ENCODE data around the gene DVL3.

DNA sequence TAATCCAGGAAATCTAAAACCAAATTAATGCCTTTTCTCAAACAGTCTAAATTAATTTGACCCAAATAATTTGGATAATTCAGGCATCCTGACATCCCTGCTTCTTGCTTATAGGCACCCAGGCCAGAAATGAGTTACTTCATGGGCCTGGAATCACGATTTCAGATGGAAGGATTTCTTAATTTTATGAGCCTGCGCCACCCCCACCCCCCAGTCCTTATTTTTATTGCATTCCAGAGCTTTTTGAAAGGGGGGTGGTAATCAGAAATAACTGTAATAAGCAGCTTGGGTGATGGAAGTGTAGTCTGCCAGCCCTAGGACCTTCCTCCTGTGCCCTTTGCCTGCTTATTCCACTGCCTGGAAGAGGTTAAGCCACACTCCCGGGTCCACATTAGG, 20.8 kb downstream of the DVL3 start:
- TF ChIP-seq SIN3A (IDR thresholded peaks at IDR 0.05; ENCODE audit: borderline replicate concordance, insufficient read depth, low read length) (no peak), POLR2AphosphoS5 (IDR thresholded peaks at IDR 0.05; ENCODE audit: low read depth, low read length) (no peak), TAF1 (IDR thresholded peaks at IDR 0.05; ENCODE audit: borderline replicate concordance, insufficient read depth, low read length) (no peak), FOXP2 (optimal IDR thresholded peaks at IDR 0.05; ENCODE audit: borderline replicate concordance, extremely low read depth, extremely low read length, insufficient read depth) (no peak)
- TF ChIP-seq, protein P1, sequence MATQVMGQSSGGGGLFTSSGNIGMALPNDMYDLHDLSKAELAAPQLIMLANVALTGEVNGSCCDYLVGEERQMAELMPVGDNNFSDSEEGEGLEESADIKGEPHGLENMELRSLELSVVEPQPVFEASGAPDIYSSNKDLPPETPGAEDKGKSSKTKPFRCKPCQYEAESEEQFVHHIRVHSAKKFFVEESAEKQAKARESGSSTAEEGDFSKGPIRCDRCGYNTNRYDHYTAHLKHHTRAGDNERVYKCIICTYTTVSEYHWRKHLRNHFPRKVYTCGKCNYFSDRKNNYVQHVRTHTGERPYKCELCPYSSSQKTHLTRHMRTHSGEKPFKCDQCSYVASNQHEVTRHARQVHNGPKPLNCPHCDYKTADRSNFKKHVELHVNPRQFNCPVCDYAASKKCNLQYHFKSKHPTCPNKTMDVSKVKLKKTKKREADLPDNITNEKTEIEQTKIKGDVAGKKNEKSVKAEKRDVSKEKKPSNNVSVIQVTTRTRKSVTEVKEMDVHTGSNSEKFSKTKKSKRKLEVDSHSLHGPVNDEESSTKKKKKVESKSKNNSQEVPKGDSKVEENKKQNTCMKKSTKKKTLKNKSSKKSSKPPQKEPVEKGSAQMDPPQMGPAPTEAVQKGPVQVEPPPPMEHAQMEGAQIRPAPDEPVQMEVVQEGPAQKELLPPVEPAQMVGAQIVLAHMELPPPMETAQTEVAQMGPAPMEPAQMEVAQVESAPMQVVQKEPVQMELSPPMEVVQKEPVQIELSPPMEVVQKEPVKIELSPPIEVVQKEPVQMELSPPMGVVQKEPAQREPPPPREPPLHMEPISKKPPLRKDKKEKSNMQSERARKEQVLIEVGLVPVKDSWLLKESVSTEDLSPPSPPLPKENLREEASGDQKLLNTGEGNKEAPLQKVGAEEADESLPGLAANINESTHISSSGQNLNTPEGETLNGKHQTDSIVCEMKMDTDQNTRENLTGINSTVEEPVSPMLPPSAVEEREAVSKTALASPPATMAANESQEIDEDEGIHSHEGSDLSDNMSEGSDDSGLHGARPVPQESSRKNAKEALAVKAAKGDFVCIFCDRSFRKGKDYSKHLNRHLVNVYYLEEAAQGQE (IDR thresholded peaks at IDR 0.05; ENCODE audit: insufficient read depth in 1 of 2, low read depth in 2 of 2, low read length in 2 of 2): no peak

All from PFSK-1 (cell line).